ENCODE results near the gene PDCD6IP.
"Not testable (repeated sequence)": the region's sequence is repeated elsewhere in the genome, so short reads cannot be mapped to it uniquely, and the experiment has no call there.

PDCD6IP gene, protein sequence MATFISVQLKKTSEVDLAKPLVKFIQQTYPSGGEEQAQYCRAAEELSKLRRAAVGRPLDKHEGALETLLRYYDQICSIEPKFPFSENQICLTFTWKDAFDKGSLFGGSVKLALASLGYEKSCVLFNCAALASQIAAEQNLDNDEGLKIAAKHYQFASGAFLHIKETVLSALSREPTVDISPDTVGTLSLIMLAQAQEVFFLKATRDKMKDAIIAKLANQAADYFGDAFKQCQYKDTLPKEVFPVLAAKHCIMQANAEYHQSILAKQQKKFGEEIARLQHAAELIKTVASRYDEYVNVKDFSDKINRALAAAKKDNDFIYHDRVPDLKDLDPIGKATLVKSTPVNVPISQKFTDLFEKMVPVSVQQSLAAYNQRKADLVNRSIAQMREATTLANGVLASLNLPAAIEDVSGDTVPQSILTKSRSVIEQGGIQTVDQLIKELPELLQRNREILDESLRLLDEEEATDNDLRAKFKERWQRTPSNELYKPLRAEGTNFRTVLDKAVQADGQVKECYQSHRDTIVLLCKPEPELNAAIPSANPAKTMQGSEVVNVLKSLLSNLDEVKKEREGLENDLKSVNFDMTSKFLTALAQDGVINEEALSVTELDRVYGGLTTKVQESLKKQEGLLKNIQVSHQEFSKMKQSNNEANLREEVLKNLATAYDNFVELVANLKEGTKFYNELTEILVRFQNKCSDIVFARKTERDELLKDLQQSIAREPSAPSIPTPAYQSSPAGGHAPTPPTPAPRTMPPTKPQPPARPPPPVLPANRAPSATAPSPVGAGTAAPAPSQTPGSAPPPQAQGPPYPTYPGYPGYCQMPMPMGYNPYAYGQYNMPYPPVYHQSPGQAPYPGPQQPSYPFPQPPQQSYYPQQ

DNA sequence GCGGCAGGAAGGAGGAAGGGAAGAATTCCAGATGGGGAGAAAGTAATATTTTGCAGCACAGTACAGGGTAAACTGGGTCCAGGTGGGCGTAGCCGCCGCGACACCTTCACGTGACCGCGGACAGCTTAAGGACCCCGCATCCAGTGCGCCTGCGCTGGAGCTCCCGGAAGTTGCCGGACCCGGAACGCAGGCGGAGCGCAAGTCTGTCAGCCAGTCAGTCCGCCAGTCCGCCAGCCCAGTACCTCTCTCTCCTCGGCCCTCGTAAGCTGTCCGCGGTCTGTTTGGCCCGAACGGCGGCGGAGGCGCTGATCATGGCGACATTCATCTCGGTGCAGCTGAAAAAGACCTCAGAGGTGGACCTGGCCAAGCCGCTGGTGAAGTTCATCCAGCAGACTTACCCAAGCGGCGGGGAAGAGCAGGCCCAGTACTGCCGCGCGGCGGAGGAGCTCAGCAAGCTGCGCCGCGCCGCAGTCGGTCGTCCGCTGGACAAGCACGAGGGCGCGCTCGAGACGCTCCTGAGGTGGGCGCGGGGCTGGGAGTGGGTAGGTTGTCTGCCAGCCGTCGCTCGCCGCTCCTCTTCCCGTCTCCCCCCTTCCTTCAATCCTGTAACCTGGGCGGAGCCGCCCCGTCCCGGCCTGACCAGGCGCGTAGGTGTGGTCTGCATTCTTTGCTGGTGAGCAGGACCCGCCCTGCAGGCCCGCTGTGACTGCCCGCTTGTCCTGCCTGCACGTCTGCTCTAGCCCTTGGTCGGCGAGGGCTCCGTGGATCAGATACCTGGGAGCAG, at the start of gene PDCD6IP:
TSS of gene PDCD6IP (plus strand) at position 213 of the 784 bp plus-strand sequence. CDS start at position 312, 99 bp downstream.
- DNase-seq (ENCODE audit: extremely low read depth in 1 of 2, low read depth in 1 of 2): peak; percentile 67 to 83

- no peak for DNase-seq (ENCODE audit: extremely low read depth in 1 of 2, low read depth in 1 of 2)
Observed at GRCh38 chr3:33749546-33750210, 48.8 kb upstream of the PDCD6IP start.

- no peak for DNase-seq (ENCODE audit: extremely low read depth in 1 of 2, low read depth in 1 of 2)
Observed at GRCh38 chr3:33750211-33750548, 48.2 kb upstream of the PDCD6IP start.

DNA sequence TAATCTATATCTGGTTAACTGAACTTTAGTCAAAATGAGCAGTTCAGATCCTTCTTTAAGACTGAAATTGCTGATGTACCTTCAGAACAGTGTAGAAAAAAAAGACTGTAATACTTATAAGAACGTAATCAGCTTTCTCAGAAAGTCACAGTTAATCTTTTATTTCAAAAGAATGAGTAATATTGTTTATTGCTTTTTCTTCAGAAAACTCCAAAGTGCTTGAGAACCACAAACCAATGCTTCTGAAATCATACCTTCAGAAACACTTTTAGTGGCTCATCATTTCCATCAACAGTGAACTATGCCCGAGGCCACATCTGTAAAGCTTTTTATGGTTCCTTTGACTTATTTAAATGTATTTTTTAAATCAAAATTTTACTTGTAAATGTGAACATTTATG, 47.1 kb upstream of the PDCD6IP start:
- DNase-seq (ENCODE audit: extremely low read depth in 1 of 2, low read depth in 1 of 2): no peak

DNA sequence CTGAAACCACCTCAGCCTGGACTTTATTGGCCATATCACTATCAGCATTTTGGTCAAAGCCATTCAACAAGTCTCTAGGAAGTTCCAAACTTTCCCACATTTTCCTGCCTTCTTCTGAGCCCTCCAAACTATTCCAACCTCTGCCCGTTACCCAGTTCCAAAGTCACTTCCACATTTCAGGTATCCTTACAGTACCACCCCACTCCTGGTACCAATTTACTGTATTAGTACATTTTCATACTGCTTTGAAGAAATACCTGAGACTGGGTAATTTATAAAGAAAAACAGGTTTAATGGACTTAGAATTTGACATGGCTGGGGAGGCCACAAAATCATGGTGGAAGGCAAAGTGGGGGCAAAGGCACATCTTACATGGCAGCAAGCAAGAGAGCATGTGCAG, 44.0 kb upstream of the PDCD6IP start:
- DNase-seq (ENCODE audit: extremely low read depth in 1 of 2, low read depth in 1 of 2): not testable (repeated sequence)

GRCh38 chr3:33758281-33758680, 40.1 kb upstream of the PDCD6IP start:
- no peak for DNase-seq (ENCODE audit: extremely low read depth in 1 of 2, low read depth in 1 of 2)

GRCh38 chr3:33758864-33759263, 39.6 kb upstream of the PDCD6IP start:
- no peak for DNase-seq (ENCODE audit: extremely low read depth in 1 of 2, low read depth in 1 of 2)

GRCh38 chr3:33768578-33769330, 29.7 kb upstream of the PDCD6IP start:
- DNase-seq (ENCODE audit: extremely low read depth in 1 of 2, low read depth in 1 of 2): no peak

DNA sequence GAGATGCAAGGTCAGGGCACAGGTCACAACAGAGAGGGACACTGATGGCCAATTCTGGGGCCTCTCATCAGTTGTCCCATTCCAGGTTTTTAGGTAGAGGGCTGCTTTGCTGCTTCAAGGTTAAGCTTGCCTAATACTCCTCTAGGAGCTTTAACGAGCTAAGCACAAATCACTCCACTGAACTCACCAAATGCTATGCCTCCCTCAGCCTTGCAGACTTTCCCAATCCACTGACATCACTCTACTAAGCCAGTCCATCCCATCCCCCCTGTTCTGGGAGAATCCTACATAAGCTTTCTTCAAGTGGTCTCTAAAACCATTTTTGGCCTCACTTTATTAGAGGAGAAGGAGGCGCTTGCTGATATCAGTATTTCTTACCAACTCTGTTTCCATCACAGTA, 24.8 kb upstream of the PDCD6IP start:
- no peak for DNase-seq (ENCODE audit: extremely low read depth in 1 of 2, low read depth in 1 of 2)

GRCh38 chr3:33775363-33775762, 23.1 kb upstream of the PDCD6IP start:
- no peak for DNase-seq (ENCODE audit: extremely low read depth in 1 of 2, low read depth in 1 of 2)

- no peak for DNase-seq (ENCODE audit: extremely low read depth in 1 of 2, low read depth in 1 of 2)
Observed at GRCh38 chr3:33777996-33778395, 20.4 kb upstream of the PDCD6IP start.

GRCh38 chr3:33779751-33780150, 18.7 kb upstream of the PDCD6IP start:
- no peak for DNase-seq (ENCODE audit: extremely low read depth in 1 of 2, low read depth in 1 of 2)

DNA sequence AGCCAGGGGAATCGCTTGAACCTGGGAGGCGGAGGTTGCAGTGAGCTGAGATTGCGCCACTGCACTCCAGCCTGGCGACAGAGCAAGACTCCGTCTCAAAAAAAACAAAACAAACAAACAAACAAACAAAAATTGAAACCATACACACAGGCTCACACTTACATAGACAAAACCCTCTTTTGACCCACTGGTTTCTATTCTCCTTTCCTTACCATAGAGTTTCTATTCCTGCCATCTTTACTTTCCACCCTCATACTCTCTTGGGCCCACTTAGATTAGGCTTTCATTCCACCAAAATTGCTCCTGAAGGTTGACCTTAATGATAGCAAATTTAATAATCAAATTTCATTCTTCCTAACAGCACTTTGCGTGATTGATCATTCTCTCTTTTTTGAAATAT, 17.0 kb upstream of the PDCD6IP start:
- DNase-seq (ENCODE audit: extremely low read depth in 1 of 2, low read depth in 1 of 2): not testable (repeated sequence)

GRCh38 chr3:33786565-33787327, 11.7 kb upstream of the PDCD6IP start:
- DNase-seq (ENCODE audit: extremely low read depth in 1 of 2, low read depth in 1 of 2): no peak

DNA sequence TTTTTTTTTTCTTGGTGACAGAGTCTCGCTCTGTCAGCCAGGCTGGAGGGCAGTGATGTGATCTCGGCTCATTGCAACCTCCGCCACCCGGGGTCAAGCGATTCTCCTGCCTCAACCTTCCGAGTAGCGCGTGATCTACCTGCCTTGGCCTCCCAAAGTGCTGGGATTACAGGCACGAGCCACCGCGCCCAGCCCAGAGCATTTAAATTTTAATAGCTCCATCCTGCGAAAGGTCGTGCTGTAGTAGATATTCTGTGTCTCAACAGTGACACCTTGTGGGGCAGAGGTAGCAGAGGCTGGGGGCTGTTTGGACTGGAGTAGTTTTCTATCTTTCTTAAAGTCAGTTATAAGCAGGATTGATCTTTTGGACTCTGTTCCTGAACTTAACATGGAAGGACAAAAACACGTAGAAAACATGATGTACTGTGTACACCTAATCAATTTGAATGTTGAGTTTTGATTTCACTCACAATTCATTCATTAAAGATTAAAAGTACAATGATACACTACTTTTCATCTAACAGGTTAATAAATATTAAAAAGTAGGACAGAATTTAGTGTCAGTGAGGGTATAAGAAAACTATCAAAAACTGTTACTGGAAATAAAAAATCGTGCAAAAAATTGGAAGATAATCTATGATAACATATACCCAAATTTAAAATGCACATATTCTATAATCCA, 11.0 kb upstream of the PDCD6IP start:
- DNase-seq (ENCODE audit: extremely low read depth in 1 of 2, low read depth in 1 of 2): peak; percentile 13 to 36

DNA sequence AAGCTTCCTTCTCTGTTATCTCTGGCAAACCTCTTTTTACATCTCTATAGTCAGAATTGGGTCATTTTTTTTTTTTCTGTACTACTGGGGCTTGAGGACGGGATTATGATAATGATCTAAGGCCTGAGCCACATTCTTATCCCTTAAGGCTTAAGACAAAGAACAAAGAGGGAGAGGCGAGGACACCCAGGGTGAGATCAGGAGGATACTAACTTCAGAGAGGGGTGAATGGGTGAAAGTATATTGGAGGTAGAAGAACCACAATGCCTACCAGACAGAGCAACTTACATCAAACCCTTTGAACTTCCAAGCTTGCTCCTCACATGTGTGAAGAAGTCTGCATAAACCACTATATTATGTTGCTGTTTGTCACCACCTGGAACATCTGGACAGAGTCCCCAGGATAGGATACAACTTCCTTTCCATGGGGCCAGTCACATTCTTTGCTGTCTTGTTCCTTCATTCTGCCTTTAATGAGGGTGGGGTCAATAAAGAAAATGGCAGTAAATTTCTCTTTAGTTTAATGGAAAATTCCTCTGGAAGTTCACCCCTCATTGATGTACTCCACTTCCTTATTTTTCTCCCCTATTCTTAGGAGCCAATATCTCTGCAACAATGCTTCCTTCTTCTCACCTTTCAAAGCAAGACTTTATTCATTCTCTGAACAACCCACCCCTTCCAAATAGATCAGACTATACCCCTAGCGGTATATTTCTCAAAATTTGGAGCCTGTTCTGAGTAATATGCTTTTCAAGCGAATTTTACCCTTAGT, 9.1 kb upstream of the PDCD6IP start:
- DNase-seq (ENCODE audit: extremely low read depth in 1 of 2, low read depth in 1 of 2): no peak

GRCh38 chr3:33790091-33790490, 8.3 kb upstream of the PDCD6IP start:
- DNase-seq (ENCODE audit: extremely low read depth in 1 of 2, low read depth in 1 of 2): no peak
